A673 (cell line): ENCODE measurements around the gene NIBAN1.

Experiments used
- CTCF ChIP-seq: fragments of 300-800, 200-600 bp; sonication (generic); conservative IDR thresholded peaks from 2 replicates; pipeline ENCODE4 v1.5.1; 2017; ENCODE audit warnings: low read depth, mild to moderate bottlenecking, antibody characterized with exemption, low read length, moderate library complexity, mixed read lengths
- EZH2 ChIP-seq: fragments of 200-600 bp; sonication (generic); IDR thresholded peaks from 2 replicates; pipeline ENCODE4 v1.6.1; 2017; ENCODE audit warnings: borderline replicate concordance, low read depth, mild to moderate bottlenecking, mixed read lengths, antibody characterized with exemption, low read length; ENCODE audit not compliant: poor library complexity, severe bottlenecking

DNA sequence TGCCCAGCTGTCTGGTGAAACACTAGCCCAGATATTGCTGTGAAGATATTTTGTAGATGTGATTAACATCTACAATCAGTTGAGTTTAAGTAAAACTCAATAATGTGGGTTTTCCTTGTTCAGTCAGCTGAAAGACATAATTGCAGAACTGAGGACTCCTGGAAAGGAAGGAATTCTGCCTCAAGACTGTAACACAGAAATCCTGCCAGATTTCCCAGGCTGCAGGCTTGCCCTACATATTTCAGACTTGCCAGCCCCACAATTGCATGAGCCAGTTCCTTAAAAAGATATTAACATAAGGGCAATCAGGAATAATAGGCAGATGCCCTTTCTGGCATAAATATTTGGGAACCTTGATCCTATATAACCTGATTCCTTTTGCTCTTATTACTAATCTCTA, 14.2 kb upstream of the NIBAN1 start:
- no peak for TF ChIP-seq CTCF
- no peak for TF ChIP-seq EZH2
